Measurements from ENCODE around the gene KRT4.
"Not testable (repeated sequence)": the region's sequence is repeated elsewhere in the genome, so short reads cannot be mapped to it uniquely, and the experiment has no call there.

Gene KRT4

GRCh38 chr12:52800259-52800917 lies 13.5 kb downstream of the KRT4 start:
- Mint-ChIP-seq H3K4me1 (no peaks in the 10 kb centered on the region), H3K36me3 (no peaks in the 10 kb centered on the region), H3K9me3 (no peaks in the 10 kb centered on the region), H3K27ac (no peak overlapping the region), H3K4me3 (no peak overlapping the region), H3K27me3 (peaks cover 15% of the 10 kb centered on the region)
- CTCF ChIA-PET: interaction anchor here (0.6 to 0.7 kb wide), 3 partner anchors 11 to 89 kb away, joined by 3 to 4 read pairs (median 3); no protein-coding TSS in a partner anchor
- no peak for DNase-seq

- Mint-ChIP-seq H3K4me1 (no peaks in the 10 kb centered on the region), H3K27me3 (peaks cover 11% of the 10 kb centered on the region), H3K36me3 (no peaks in the 10 kb centered on the region), H3K4me3 (no peak overlapping the region), H3K9me3 (no peaks in the 10 kb centered on the region), H3K27ac (no peak overlapping the region)
- CTCF ChIA-PET: interaction anchor here (0.7 kb wide), 1 partner anchor 90 kb away, joined by 3 read pairs; no protein-coding TSS in a partner anchor
- no peak for DNase-seq
Observed at GRCh38 chr12:52799505-52800211, 14.3 kb downstream of the KRT4 start.

GRCh38 chr12:52798671-52799504 lies 15.0 kb downstream of the KRT4 start:
- Mint-ChIP-seq H3K4me1 (no peaks in the 10 kb centered on the region), H3K4me3 (no peak overlapping the region), H3K9me3 (no peaks in the 10 kb centered on the region), H3K36me3 (no peaks in the 10 kb centered on the region), H3K27me3 (peaks cover 8% of the 10 kb centered on the region), H3K27ac (no peak overlapping the region)
- CTCF ChIA-PET: no interaction called here
- no peak for DNase-seq

- H3K27me3 Mint-ChIP-seq: peaks cover 9% of the 10 kb centered on the region
- H3K36me3 Mint-ChIP-seq: no peaks in the 10 kb centered on the region
- no peaks in the 10 kb centered on the region for H3K9me3 Mint-ChIP-seq
- H3K4me1 Mint-ChIP-seq: no peaks in the 10 kb centered on the region
- DNase-seq: no peak
- H3K4me3 Mint-ChIP-seq: no peak overlapping the region
- H3K27ac Mint-ChIP-seq: no peak overlapping the region
- CTCF ChIA-PET: interaction anchor here (1.4 kb wide), 1 partner anchor 12 kb away, joined by 3 read pairs; no protein-coding TSS in a partner anchor
Observed at GRCh38 chr12:52798003-52798670, 15.8 kb downstream of the KRT4 start.

GRCh38 chr12:52797529-52797894 lies 16.4 kb downstream of the KRT4 start:
- DNase-seq: no peak
- H3K4me1 Mint-ChIP-seq: no peaks in the 10 kb centered on the region
- CTCF ChIA-PET: interaction anchor here (1.4 kb wide), 1 partner anchor 13 kb away, joined by 3 read pairs; no protein-coding TSS in a partner anchor
- H3K27me3 Mint-ChIP-seq: peaks cover 11% of the 10 kb centered on the region
- no peaks in the 10 kb centered on the region for H3K36me3 Mint-ChIP-seq
- no peak overlapping the region for H3K27ac Mint-ChIP-seq
- H3K9me3 Mint-ChIP-seq: no peaks in the 10 kb centered on the region
- no peak overlapping the region for H3K4me3 Mint-ChIP-seq

- CTCF ChIA-PET: interaction anchor here (1.4 to 1.6 kb wide), 2 partner anchors 14 to 214 kb away, joined by 3 read pairs; no protein-coding TSS in a partner anchor
- no peaks in the 10 kb centered on the region for H3K36me3 Mint-ChIP-seq
- H3K27ac Mint-ChIP-seq: no peak overlapping the region
- no peaks in the 10 kb centered on the region for H3K4me1 Mint-ChIP-seq
- H3K9me3 Mint-ChIP-seq: no peaks in the 10 kb centered on the region
- H3K27me3 Mint-ChIP-seq: peaks cover 13% of the 10 kb centered on the region
- no peak for DNase-seq
- H3K4me3 Mint-ChIP-seq: no peak overlapping the region
Observed at GRCh38 chr12:52796839-52797528, 16.9 kb downstream of the KRT4 start.

GRCh38 chr12:52796429-52796794 lies 17.5 kb downstream of the KRT4 start:
- CTCF ChIA-PET: interaction anchor here (1.6 kb wide), 1 partner anchor 214 kb away, joined by 3 read pairs; no protein-coding TSS in a partner anchor
- H3K9me3 Mint-ChIP-seq: no peaks in the 10 kb centered on the region
- H3K4me1 Mint-ChIP-seq: no peaks in the 10 kb centered on the region
- peaks cover 17% of the 10 kb centered on the region for H3K27me3 Mint-ChIP-seq
- no peak overlapping the region for H3K27ac Mint-ChIP-seq
- H3K36me3 Mint-ChIP-seq: no peaks in the 10 kb centered on the region
- no peak for DNase-seq
- H3K4me3 Mint-ChIP-seq: no peak overlapping the region

- H3K4me3 Mint-ChIP-seq: no peak within 1 kb of the TSS
- no peaks in the 10 kb centered on the region for H3K36me3 Mint-ChIP-seq
- peaks cover 23% of the 10 kb centered on the region for H3K27me3 Mint-ChIP-seq
- H3K9me3 Mint-ChIP-seq: no peaks in the 10 kb centered on the region
- no peaks in the 10 kb centered on the region for H3K4me1 Mint-ChIP-seq
- CTCF ChIA-PET: interaction anchor here (1.6 kb wide), 1 partner anchor 213 kb away, joined by 3 read pairs; no protein-coding TSS in a partner anchor
- DNase-seq: no peak
- no peak within 1 kb of the TSS for H3K27ac Mint-ChIP-seq
Observed at GRCh38 chr12:52795694-52796428, 18.1 kb downstream of the KRT4 start, which contains the start of gene KRT3. KRT3 (minus strand) TSS chr12:52796117; CDS start chr12:52796042, 75 bp downstream.

- not testable (repeated sequence) for H3K4me3 Mint-ChIP-seq
- CTCF ChIA-PET: interaction anchor here (1.6 kb wide), 1 partner anchor 213 kb away, joined by 3 read pairs; no protein-coding TSS in a partner anchor
Observed at GRCh38 chr12:52795332-52795674, 18.6 kb downstream of the KRT4 start.

GRCh38 chr12:52794479-52795331 lies 19.2 kb downstream of the KRT4 start:
- Mint-ChIP-seq H3K27me3 (peaks cover 34% of the 10 kb centered on the region), H3K36me3 (no peaks in the 10 kb centered on the region), H3K4me3 (no peak overlapping the region), H3K9me3 (no peaks in the 10 kb centered on the region), H3K4me1 (peaks cover 4% of the 10 kb centered on the region), H3K27ac (no peak overlapping the region)
- CTCF ChIA-PET: interaction anchor here (1.3 kb wide), 1 partner anchor 85 kb away, joined by 4 read pairs; no protein-coding TSS in a partner anchor
- DNase-seq: no peak

More at GRCh38 chr12:52795332-52795674, 18.6 kb downstream of the KRT4 start:
- not testable (repeated sequence) for H3K27ac Mint-ChIP-seq, DNase-seq, H3K4me1 Mint-ChIP-seq, H3K9me3 Mint-ChIP-seq, H3K36me3 Mint-ChIP-seq
- peaks cover 28% of the 10 kb centered on the region for H3K27me3 Mint-ChIP-seq

GRCh38 chr12:52792185-52793029 lies 21.5 kb downstream of the KRT4 start:
- no peaks in the 10 kb centered on the region for H3K36me3 Mint-ChIP-seq
- peaks cover 55% of the 10 kb centered on the region for H3K27me3 Mint-ChIP-seq
- peaks cover 11% of the 10 kb centered on the region for H3K4me1 Mint-ChIP-seq
- no peaks in the 10 kb centered on the region for H3K9me3 Mint-ChIP-seq
- H3K4me3 Mint-ChIP-seq: no peak overlapping the region
- CTCF ChIA-PET: no interaction called here
- no peak for DNase-seq
- no peak overlapping the region for H3K27ac Mint-ChIP-seq

Data from activated naive CD4-positive, alpha-beta T cell treated with anti-CD3 and anti-CD28 coated beads, Interleukin-2, amount 10 ng/mL, durations not matched to agents 7 days and 5 days (primary cell).